ENCODE measurements around the gene LHX2.

- TF ChIP-seq CTCF (IDR thresholded peaks at IDR 0.05; ENCODE audit: low read length), result no peak
- TF ChIP-seq EZH2 (optimal IDR thresholded peaks at IDR 0.05; ENCODE audit: low read depth, low read length), result no peak
These were observed 25.0 kb downstream of the LHX2 start for GRCh38 chr9:124036578-124036977.
